ENCODE measurements around the gene NUMBL. TPM values are rescaled to one million over a fixed set of nuclear protein-coding genes. Genes with fewer than 3 reads are reported as not detected.

Gene NUMBL
- total and polyA plus RNA-seq, 9 of the 15 experiments (the other 6 are each of a cell fraction or from before 2014, with no cell fraction given), result 0.39 to 38.6 (median 6.6) TPM

DNA sequence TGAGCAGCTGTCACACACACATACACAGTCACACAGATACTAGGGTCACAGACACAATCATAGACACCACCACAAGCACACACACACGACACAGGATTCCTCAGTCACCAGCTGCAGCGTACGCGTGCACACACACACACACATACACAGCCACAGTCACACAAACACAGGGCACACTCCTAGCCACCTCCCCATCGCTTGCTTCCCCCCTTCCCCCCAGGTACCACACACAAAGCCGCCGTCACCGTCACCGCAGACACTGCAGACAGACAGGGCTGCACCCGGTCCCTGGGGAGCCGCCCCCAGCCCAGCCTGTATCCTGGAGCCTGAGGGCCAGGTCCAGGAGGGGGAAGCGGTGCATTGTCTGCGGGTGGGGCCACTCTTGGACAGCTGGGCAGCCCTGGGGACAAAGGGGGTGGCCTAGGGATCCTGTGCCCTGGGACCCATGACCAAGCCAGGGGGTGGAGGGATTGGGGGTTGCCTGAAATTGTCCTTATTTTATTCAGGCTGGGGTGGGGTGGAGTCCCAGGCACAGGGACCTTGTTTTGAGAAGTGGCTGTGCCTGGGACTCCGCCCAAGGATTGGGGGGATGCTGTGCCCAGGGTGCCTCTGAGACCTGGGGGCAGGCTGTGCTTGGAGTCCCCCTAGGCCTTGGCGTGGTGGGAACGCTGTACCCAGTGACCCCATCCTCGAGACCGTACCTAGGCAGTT, 957 bp downstream of the NUMBL start (continued):
- 0 out of 2 replicates have a peak, but pooled peaks have one; percentile 9 for TF ChIP-seq ETS1 (conservative IDR thresholded peaks at IDR 0.05; ENCODE audit: control insufficient read depth, low read depth, low read length)
- TF ChIP-seq, protein P1, sequence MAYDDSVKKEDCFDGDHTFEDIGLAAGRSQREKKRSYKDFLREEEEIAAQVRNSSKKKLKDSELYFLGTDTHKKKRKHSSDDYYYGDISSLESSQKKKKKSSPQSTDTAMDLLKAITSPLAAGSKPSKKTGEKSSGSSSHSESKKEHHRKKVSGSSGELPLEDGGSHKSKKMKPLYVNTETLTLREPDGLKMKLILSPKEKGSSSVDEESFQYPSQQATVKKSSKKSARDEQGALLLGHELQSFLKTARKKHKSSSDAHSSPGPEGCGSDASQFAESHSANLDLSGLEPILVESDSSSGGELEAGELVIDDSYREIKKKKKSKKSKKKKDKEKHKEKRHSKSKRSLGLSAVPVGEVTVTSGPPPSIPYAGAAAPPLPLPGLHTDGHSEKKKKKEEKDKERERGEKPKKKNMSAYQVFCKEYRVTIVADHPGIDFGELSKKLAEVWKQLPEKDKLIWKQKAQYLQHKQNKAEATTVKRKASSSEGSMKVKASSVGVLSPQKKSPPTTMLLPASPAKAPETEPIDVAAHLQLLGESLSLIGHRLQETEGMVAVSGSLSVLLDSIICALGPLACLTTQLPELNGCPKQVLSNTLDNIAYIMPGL (CRISPR knock-in tag; IDR thresholded peaks at IDR 0.05), result no peak
- TF ChIP-seq CREB1 (IDR thresholded peaks at IDR 0.05), result peak; percentile 24; the same call in 1 of the 2 replicates
- peak; percentile 24 for TF ChIP-seq CREB1 (CRISPR knock-in tag; IDR thresholded peaks at IDR 0.05)
- no peak for TF ChIP-seq POLR2A (conservative IDR thresholded peaks at IDR 0.05)
- TF ChIP-seq GABPB1 (CRISPR knock-in tag; IDR thresholded peaks at IDR 0.05), result no peak
- TF ChIP-seq ZBTB1 (CRISPR knock-in tag; IDR thresholded peaks at IDR 0.05; ENCODE audit: borderline replicate concordance, low read depth), result peak; percentile 52; the same call in 1 of the 2 replicates
- peak; percentile 52 for TF ChIP-seq FIP1L1 (IDR thresholded peaks at IDR 0.05; ENCODE audit: low read depth, low read length, poor library complexity, severe bottlenecking)
- TF ChIP-seq SIX5 (IDR thresholded peaks at IDR 0.05; ENCODE audit: borderline replicate concordance in 1 of 2, insufficient read depth in 1 of 2, low read depth in 1 of 2, low read length in 2 of 2), result no peak
- TF ChIP-seq RBBP5 (IDR thresholded peaks at IDR 0.05; ENCODE audit: borderline replicate concordance, insufficient read depth, low read length, poor library complexity, severe bottlenecking), result peak; percentile 15
- TF ChIP-seq KDM2B (CRISPR knock-in tag; IDR thresholded peaks at IDR 0.05), result no peak
- no peak for TF ChIP-seq JUND (IDR thresholded peaks at IDR 0.05; ENCODE audit: borderline replicate concordance, low read depth, low read length)
- TF ChIP-seq JUND (tag; IDR thresholded peaks at IDR 0.05; ENCODE audit: borderline replicate concordance, low read depth, low read length), result no peak
- no peak; the same call in 1 of the 2 replicates for TF ChIP-seq NCOA1 (IDR thresholded peaks at IDR 0.05; ENCODE audit: low read depth)
- TF ChIP-seq HDGF (IDR thresholded peaks at IDR 0.05), result peak; percentile 55; the same call in 1 of the 2 replicates
- TF ChIP-seq, protein P2, sequence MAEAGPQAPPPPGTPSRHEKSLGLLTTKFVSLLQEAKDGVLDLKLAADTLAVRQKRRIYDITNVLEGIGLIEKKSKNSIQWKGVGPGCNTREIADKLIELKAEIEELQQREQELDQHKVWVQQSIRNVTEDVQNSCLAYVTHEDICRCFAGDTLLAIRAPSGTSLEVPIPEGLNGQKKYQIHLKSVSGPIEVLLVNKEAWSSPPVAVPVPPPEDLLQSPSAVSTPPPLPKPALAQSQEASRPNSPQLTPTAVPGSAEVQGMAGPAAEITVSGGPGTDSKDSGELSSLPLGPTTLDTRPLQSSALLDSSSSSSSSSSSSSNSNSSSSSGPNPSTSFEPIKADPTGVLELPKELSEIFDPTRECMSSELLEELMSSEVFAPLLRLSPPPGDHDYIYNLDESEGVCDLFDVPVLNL (CRISPR knock-in tag; IDR thresholded peaks at IDR 0.05; ENCODE audit: low read depth), result peak; percentile 13; the same call in 1 of the 2 replicates
- TF ChIP-seq SMAD4 (CRISPR knock-in tag; conservative IDR thresholded peaks at IDR 0.05), result peak; percentile 49
- TF ChIP-seq BCOR (IDR thresholded peaks at IDR 0.05), result peak; percentile 47
- TF ChIP-seq, protein P3, sequence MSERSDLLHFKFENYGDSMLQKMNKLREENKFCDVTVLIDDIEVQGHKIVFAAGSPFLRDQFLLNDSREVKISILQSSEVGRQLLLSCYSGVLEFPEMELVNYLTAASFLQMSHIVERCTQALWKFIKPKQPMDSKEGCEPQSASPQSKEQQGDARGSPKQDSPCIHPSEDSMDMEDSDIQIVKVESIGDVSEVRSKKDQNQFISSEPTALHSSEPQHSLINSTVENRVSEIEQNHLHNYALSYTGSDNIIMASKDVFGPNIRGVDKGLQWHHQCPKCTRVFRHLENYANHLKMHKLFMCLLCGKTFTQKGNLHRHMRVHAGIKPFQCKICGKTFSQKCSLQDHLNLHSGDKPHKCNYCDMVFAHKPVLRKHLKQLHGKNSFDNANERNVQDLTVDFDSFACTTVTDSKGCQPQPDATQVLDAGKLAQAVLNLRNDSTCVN (CRISPR knock-in tag; IDR thresholded peaks at IDR 0.05), result peak; percentile 86; the same call in 1 of the 2 replicates
- TF ChIP-seq SRSF3 (IDR thresholded peaks at IDR 0.05; ENCODE audit: insufficient read depth, low read length), result no peak
- TF ChIP-seq ETV5 (CRISPR knock-in tag; IDR thresholded peaks at IDR 0.05; ENCODE audit: low read depth), result no peak
- peak; percentile 74; the same call in 1 of the 2 replicates for TF ChIP-seq TFAP4 (CRISPR knock-in tag; IDR thresholded peaks at IDR 0.05; ENCODE audit: borderline replicate concordance)

Measured in K562 (cell line).